Measurements from ENCODE around the gene GFPT2. TPM values are rescaled to one million over a fixed set of nuclear protein-coding genes. Genes with fewer than 3 reads are reported as not detected.
A peak's percentile ranks its signal among the peaks of the same experiment; 100 is the strongest.

Gene GFPT2
- total and polyA plus RNA-seq, 5 donors: 2.3 to 25.6 (median 5.8) TPM

GRCh38 chr5:180365829-180366228 lies 12.7 kb upstream of the GFPT2 start:
- intact Hi-C loops (cut with DNase I): no loop called here
- DNase-seq: no peak
- Histone ChIP-seq H3K27ac (ENCODE audit: low read length) (no peak overlapping the region), H3K27me3 (ENCODE audit: control insufficient read depth, insufficient read depth) (no peaks in the 10 kb centered on the region), H3K4me3 (ENCODE audit: low read length) (no peak overlapping the region), H3K4me1 (ENCODE audit: control insufficient read depth, insufficient read depth, low read length) (no peaks in the 10 kb centered on the region), H3K9me3 (ENCODE audit: control insufficient read depth, low read length) (no peaks in the 10 kb centered on the region)
- 81% methylated on average over 4 of the region's 4 CpGs for WGBS
- no peak for ATAC-seq

GRCh38 chr5:180364306-180364856 lies 11.2 kb upstream of the GFPT2 start:
- no peaks in the 10 kb centered on the region for H3K4me1 ChIP-seq (ENCODE audit: control insufficient read depth, insufficient read depth, low read length)
- ATAC-seq (no peak), DNase-seq (no peak)
- 88% methylated on average over 10 of the region's 10 CpGs for WGBS
- no peaks in the 10 kb centered on the region for H3K27me3 ChIP-seq (ENCODE audit: control insufficient read depth, insufficient read depth)
- H3K27ac ChIP-seq (ENCODE audit: low read length): no peak overlapping the region
- no peak overlapping the region for H3K4me3 ChIP-seq (ENCODE audit: low read length)
- H3K9me3 ChIP-seq (ENCODE audit: control insufficient read depth, low read length): no peaks in the 10 kb centered on the region
- intact Hi-C loops (cut with DNase I): no loop called here

- H3K9me3 ChIP-seq (ENCODE audit: control insufficient read depth, low read length): no peaks in the 10 kb centered on the region
- no peaks in the 10 kb centered on the region for H3K4me1 ChIP-seq (ENCODE audit: control insufficient read depth, insufficient read depth, low read length)
- ATAC-seq (no peak), DNase-seq (peak in 1 of 3 donors; percentile 28)
- H3K27ac ChIP-seq (ENCODE audit: low read length): no peak overlapping the region
- no peaks in the 10 kb centered on the region for H3K27me3 ChIP-seq (ENCODE audit: control insufficient read depth, insufficient read depth)
- WGBS: 84% methylated on average over 24 of the region's 24 CpGs
- no peak overlapping the region for H3K4me3 ChIP-seq (ENCODE audit: low read length)
- intact Hi-C loops (cut with DNase I): no loop called here
Measured at GRCh38 chr5:180360078-180360957, 7.2 kb upstream of the GFPT2 start.

GRCh38 chr5:180358694-180359093 lies 5.6 kb upstream of the GFPT2 start:
- DNase-seq (peak in 1 of 3 donors; percentile 1), ATAC-seq (no peak)
- no peaks in the 10 kb centered on the region for H3K4me1 ChIP-seq (ENCODE audit: control insufficient read depth, insufficient read depth, low read length)
- 92% methylated on average over 6 of the region's 6 CpGs for WGBS
- no peak overlapping the region for H3K4me3 ChIP-seq (ENCODE audit: low read length)
- H3K27ac ChIP-seq (ENCODE audit: low read length): no peak overlapping the region
- intact Hi-C loops (cut with DNase I): no loop called here
- no peaks in the 10 kb centered on the region for H3K27me3 ChIP-seq (ENCODE audit: control insufficient read depth, insufficient read depth)
- no peaks in the 10 kb centered on the region for H3K9me3 ChIP-seq (ENCODE audit: control insufficient read depth, low read length)

- H3K4me3 ChIP-seq (ENCODE audit: low read length): no peak overlapping the region
- no peak for ATAC-seq
- intact Hi-C loops (cut with DNase I): no loop called here
Measured at GRCh38 chr5:180358179-180358578, 5.0 kb upstream of the GFPT2 start.

GRCh38 chr5:180354966-180355365 lies 1.8 kb upstream of the GFPT2 start:
- intact Hi-C loops (cut with DNase I): no loop called here
- DNase-seq (peak in 1 of 3 donors; percentile 31), ATAC-seq (no peak)
- Histone ChIP-seq H3K27ac (ENCODE audit: low read length) (no peak overlapping the region), H3K4me1 (ENCODE audit: control insufficient read depth, insufficient read depth, low read length) (no peaks in the 10 kb centered on the region), H3K27me3 (ENCODE audit: control insufficient read depth, insufficient read depth) (no peaks in the 10 kb centered on the region), H3K4me3 (ENCODE audit: low read length) (no peak overlapping the region), H3K9me3 (ENCODE audit: control insufficient read depth, low read length) (no peaks in the 10 kb centered on the region)
- 90% methylated on average over 5 of the region's 5 CpGs for WGBS

More at GRCh38 chr5:180358179-180358578, 5.0 kb upstream of the GFPT2 start:
- peak in 1 of 3 donors; percentile 15 for DNase-seq
- no peaks in the 10 kb centered on the region for H3K27me3 ChIP-seq (ENCODE audit: control insufficient read depth, insufficient read depth)
- no peaks in the 10 kb centered on the region for H3K9me3 ChIP-seq (ENCODE audit: control insufficient read depth, low read length)
- 79% methylated on average over 6 of the region's 6 CpGs for WGBS
- H3K4me1 ChIP-seq (ENCODE audit: control insufficient read depth, insufficient read depth, low read length): no peaks in the 10 kb centered on the region
- no peak overlapping the region for H3K27ac ChIP-seq (ENCODE audit: low read length)

GRCh38 chr5:180353980-180354452 lies 880 bp upstream of the GFPT2 start:
- Histone ChIP-seq H3K4me1 (ENCODE audit: control insufficient read depth, insufficient read depth, low read length) (no peaks in the 10 kb centered on the region), H3K27me3 (ENCODE audit: control insufficient read depth, insufficient read depth) (no peaks in the 10 kb centered on the region), H3K27ac (ENCODE audit: low read length) (no peak overlapping the region), H3K4me3 (ENCODE audit: low read length) (peak overlapping the region; percentile 55), H3K9me3 (ENCODE audit: control insufficient read depth, low read length) (no peaks in the 10 kb centered on the region)
- 4% methylated on average over 36 of the region's 36 CpGs for WGBS
- no peak for DNase-seq
- peak in 1 of 2 donors; percentile 2 for ATAC-seq
- intact Hi-C loops (cut with DNase I): no loop called here

- Histone ChIP-seq H3K27ac (ENCODE audit: low read length) (no peak overlapping the region), H3K4me1 (ENCODE audit: control insufficient read depth, insufficient read depth, low read length) (no peaks in the 10 kb centered on the region), H3K4me3 (ENCODE audit: low read length) (peak overlapping the region; percentile 55), H3K27me3 (ENCODE audit: control insufficient read depth, insufficient read depth) (no peaks in the 10 kb centered on the region), H3K9me3 (ENCODE audit: control insufficient read depth, low read length) (no peaks in the 10 kb centered on the region)
- DNase-seq (peak; percentile 43 to 83 (median 80)), ATAC-seq (peak; percentile 13 to 20)
- intact Hi-C loops (cut with DNase I): no loop called here
- WGBS: 8% methylated on average over 95 of the region's 95 CpGs
Measured at GRCh38 chr5:180352116-180353047, 754 bp downstream of the GFPT2 start.

- intact Hi-C loops (cut with DNase I): no loop called here
- Histone ChIP-seq H3K9me3 (ENCODE audit: control insufficient read depth, low read length) (no peaks in the 10 kb centered on the region), H3K4me1 (ENCODE audit: control insufficient read depth, insufficient read depth, low read length) (no peaks in the 10 kb centered on the region), H3K27ac (ENCODE audit: low read length) (no peak overlapping the region), H3K4me3 (ENCODE audit: low read length) (no peak overlapping the region), H3K27me3 (ENCODE audit: control insufficient read depth, insufficient read depth) (no peaks in the 10 kb centered on the region)
- DNase-seq: peak in 1 of 3 donors; percentile 32
- WGBS: 50% methylated on average over 11 of the region's 11 CpGs
- ATAC-seq: no peak
Measured at GRCh38 chr5:180350711-180351465, 2.2 kb downstream of the GFPT2 start.

GRCh38 chr5:180350296-180350695 lies 2.8 kb downstream of the GFPT2 start:
- no peaks in the 10 kb centered on the region for H3K4me1 ChIP-seq (ENCODE audit: control insufficient read depth, insufficient read depth, low read length)
- no peak overlapping the region for H3K4me3 ChIP-seq (ENCODE audit: low read length)
- intact Hi-C loops (cut with DNase I): no loop called here
- H3K27me3 ChIP-seq (ENCODE audit: control insufficient read depth, insufficient read depth): no peaks in the 10 kb centered on the region
- WGBS: 79% methylated on average over 7 of the region's 7 CpGs
- ATAC-seq (no peak), DNase-seq (peak in 1 of 3 donors; percentile 6)
- no peaks in the 10 kb centered on the region for H3K9me3 ChIP-seq (ENCODE audit: control insufficient read depth, low read length)
- no peak overlapping the region for H3K27ac ChIP-seq (ENCODE audit: low read length)

Data from right cardiac atrium (tissue), 5 donors.